Cardiac muscle cell (in vitro differentiated cells and primary cell): ENCODE results near the gene DDX23. TPM values are rescaled to one million over a fixed set of nuclear protein-coding genes. Genes with fewer than 3 reads are reported as not detected.

ENCODE experiments used
- DNase-seq, 2 donors: peaks; one replicate each; pipeline versions ENCODE4 v3.0.0 to v3.0.0-alpha.2; 2010 to 2017; ENCODE audit warnings: low read depth in 1 of 2, low spot score in 1 of 2
- H3K27ac ChIP-seq: fragments of 200-600 bp; sonication (generic); 2 replicates; pipeline ENCODE4 v1.5.1; 2016
- H3K27me3 ChIP-seq: fragments of 200-600 bp; sonication (generic); 2 replicates; pipeline ENCODE4 v1.6.0; 2016; ENCODE audit warnings: control low read depth
- H3K36me3 ChIP-seq: fragments of 200-600 bp; sonication (generic); 2 replicates; pipeline ENCODE4 v1.5.1; 2016; ENCODE audit warnings: control low read depth
- H3K4me1 ChIP-seq: fragments of 200-600 bp; sonication (generic); 2 replicates; pipeline ENCODE4 v1.8.1; 2017; ENCODE audit warnings: low read depth, mild to moderate bottlenecking, mixed run types
- H3K4me3 ChIP-seq: fragments of 200-600 bp; sonication (generic); 2 replicates; pipeline ENCODE4 v1.5.1; 2016; ENCODE audit warnings: mild to moderate bottlenecking
- H3K9me3 ChIP-seq: fragments of 200-600 bp; sonication (generic); 2 replicates; pipeline ENCODE4 v1.5.1; 2017; ENCODE audit warnings: low read depth, mild to moderate bottlenecking, control low read depth
- CTCF ChIP-seq: IDR thresholded peaks from 2 replicates; pipeline ENCODE4 v1.5.1; 2012; ENCODE audit warnings: low read depth, mild to moderate bottlenecking, low read length
- polyA plus RNA-seq: library from polyadenylated mRNA; unstranded; fragments of >200 nt; fragmentation: Nextera tagmentation; extraction: Ambion mirVana; gene quantifications from 2 replicates; pipeline ENCODE4 v1.2.1, GENCODE V29; 2016
- total RNA-seq: library from RNA; depleted of rRNA; stranded (reverse); fragments of >200 nt; gene quantifications from 2 replicates; pipeline ENCODE4 v1.2.3, GENCODE V29; 2016

DDX23 gene
- total and polyA plus RNA-seq, 2 experiments from 2014 or later, result 49.0 to 89.5 TPM

- no peak for TF ChIP-seq CTCF
- DNase-seq, result peak; percentile 86 to 91
- peak overlapping the region; percentile 60 for H3K4me3 ChIP-seq
- H3K27ac ChIP-seq, result peak overlapping the region; percentile 50
- H3K36me3 ChIP-seq, result no peaks in the 10 kb centered on the region
- H3K9me3 ChIP-seq, result no peaks in the 10 kb centered on the region
- peaks cover 15% of the 10 kb centered on the region for H3K4me1 ChIP-seq
- H3K27me3 ChIP-seq, result peaks cover 14% of the 10 kb centered on the region
These were observed 36.5 kb downstream of the DDX23 start for GRCh38 chr12:48815126-48816110.

- peaks cover 14% of the 10 kb centered on the region for H3K27me3 ChIP-seq
- H3K36me3 ChIP-seq, result no peaks in the 10 kb centered on the region
- peak; percentile 85 to 86 for DNase-seq
- H3K9me3 ChIP-seq, result no peaks in the 10 kb centered on the region
- H3K4me1 ChIP-seq, result peaks cover 15% of the 10 kb centered on the region
- peak; percentile 100 for TF ChIP-seq CTCF
- peak overlapping the region; percentile 60 for H3K4me3 ChIP-seq
- H3K27ac ChIP-seq, result peak overlapping the region; percentile 50
These were observed 37.5 kb downstream of the DDX23 start for GRCh38 chr12:48814262-48815125.

- no peak overlapping the region for H3K27ac ChIP-seq
- no peaks in the 10 kb centered on the region for H3K9me3 ChIP-seq
- H3K36me3 ChIP-seq, result no peaks in the 10 kb centered on the region
- peak in 1 of 2 donors; percentile 44 for DNase-seq
- no peak for TF ChIP-seq CTCF
- peak overlapping the region; percentile 60 for H3K4me3 ChIP-seq
- peaks cover 15% of the 10 kb centered on the region for H3K4me1 ChIP-seq
- H3K27me3 ChIP-seq, result peaks cover 14% of the 10 kb centered on the region
These were observed 38.3 kb downstream of the DDX23 start for GRCh38 chr12:48813465-48814261.

- peaks cover 15% of the 10 kb centered on the region for H3K4me1 ChIP-seq
- peaks cover 8% of the 10 kb centered on the region for H3K27me3 ChIP-seq
- H3K4me3 ChIP-seq, result no peak overlapping the region
- TF ChIP-seq CTCF, result no peak
- H3K27ac ChIP-seq, result no peak overlapping the region
- H3K9me3 ChIP-seq, result no peaks in the 10 kb centered on the region
- DNase-seq, result no peak
- no peaks in the 10 kb centered on the region for H3K36me3 ChIP-seq
These were observed 39.6 kb downstream of the DDX23 start for GRCh38 chr12:48812389-48812788.
